K562 (cell line): ENCODE results near the gene NSMF. TPM values are rescaled to one million over a fixed set of nuclear protein-coding genes. Genes with fewer than 3 reads are reported as not detected.

Source experiments
- ARID1B ChIP-seq: fragments of 450-650 bp; IDR thresholded peaks from 2 replicates; pipeline ENCODE4 v1.6.1; 2016; ENCODE audit warnings: antibody characterized with exemption, mild to moderate bottlenecking, inconsistent platforms
- CEBPZ ChIP-seq: fragments of 150-350 bp; IDR thresholded peaks from 2 replicates; pipeline ENCODE4 v1.6.1; 2014; ENCODE audit warnings: low read depth, mild to moderate bottlenecking, low read length, borderline replicate concordance
- CTCF ChIP-seq, 3 experiments: IDR thresholded peaks in 2 of 3; conservative IDR thresholded peaks in 1 of 3; 2 replicates each; pipeline ENCODE4 v1.5.1; 2011 to 2012; ENCODE audit warnings: low read length in 3 of 3, mild to moderate bottlenecking in 3 of 3, control low read depth in 2 of 3, improper control_type of control experiment in 1 of 3, inconsistent platforms in 1 of 3, low read depth in 1 of 3, mixed read lengths in 1 of 3, moderate library complexity in 1 of 3; ENCODE audit not compliant: insufficient read depth in 2 of 3
- DIDO1 ChIP-seq: fragments of 450-650 bp; IDR thresholded peaks from 2 replicates; pipeline ENCODE4 v1.6.1; 2016; ENCODE audit warnings: low read depth, missing biosample characterization, missing genetic modification characterization
- FOXA1 ChIP-seq: fragments of 450-650 bp; IDR thresholded peaks from 2 replicates; pipeline ENCODE4 v1.6.1; 2016; ENCODE audit warnings: mild to moderate bottlenecking, borderline replicate concordance
- FOXM1 ChIP-seq, 2 experiments: fragments of 450-650 bp in 1 of 2; sonication (generic) in 1 of 2; formaldehyde crosslinking in 1 of 2; IDR thresholded peaks; 2 replicates each; pipeline versions ENCODE4 v1.6.1 to v1.9.0; 2017 to 2022; ENCODE audit warnings: low read depth in 2 of 2, mild to moderate bottlenecking in 2 of 2, missing genetic modification reagents in 1 of 2, moderate library complexity in 1 of 2
- HDAC1 ChIP-seq, 2 experiments: fragments of 450-650 bp; IDR thresholded peaks; 2 replicates each; pipeline ENCODE4 v1.6.1; 2016 to 2017; ENCODE audit warnings: inconsistent platforms in 1 of 2, mild to moderate bottlenecking in 1 of 2, moderate library complexity in 1 of 2
- JUND ChIP-seq, 2 experiments: IDR thresholded peaks; 2 replicates in 1 of 2; 3 replicates in 1 of 2; pipeline ENCODE4 v1.6.1; 2011; ENCODE audit warnings: borderline replicate concordance in 2 of 2, low read depth in 2 of 2, low read length in 2 of 2, improper control_type of control experiment in 1 of 2, missing biosample characterization in 1 of 2, missing genetic modification characterization in 1 of 2, missing genetic modification reagents in 1 of 2
- POU5F1 ChIP-seq: fragments of 150-350 bp; IDR thresholded peaks from 2 replicates; pipeline ENCODE4 v1.6.1; 2014; ENCODE audit warnings: borderline replicate concordance, low read length, low read depth, mild to moderate bottlenecking; ENCODE audit not compliant: partially characterized antibody
- RCOR1 ChIP-seq, 2 experiments: IDR thresholded peaks; 2 replicates each; pipeline ENCODE4 v1.6.1; 2012; ENCODE audit warnings: low read depth in 2 of 2, low read length in 2 of 2, borderline replicate concordance in 1 of 2, improper control_type of control experiment in 1 of 2
- SMARCA4 ChIP-seq: fragments of 450-650 bp; IDR thresholded peaks from 2 replicates; pipeline ENCODE4 v1.6.1; 2016
- SNIP1 ChIP-seq: fragments of 450-650 bp; IDR thresholded peaks from 2 replicates; pipeline ENCODE4 v1.7.1; 2017; ENCODE audit warnings: low read depth, mild to moderate bottlenecking
- TAF1 ChIP-seq: IDR thresholded peaks from 2 replicates; pipeline ENCODE4 v1.6.1; 2011; ENCODE audit warnings: mild to moderate bottlenecking, low read length, moderate library complexity; ENCODE audit not compliant: insufficient read depth, control insufficient read depth, severe bottlenecking; ENCODE audit errors: extremely low read depth
- TBL1XR1 ChIP-seq, 2 experiments: IDR thresholded peaks; 2 replicates each; pipeline ENCODE4 v1.6.1; 2012; ENCODE audit warnings: improper control_type of control experiment in 2 of 2, low read length in 2 of 2, mild to moderate bottlenecking in 1 of 2
- TEAD4 ChIP-seq, 2 experiments: sonication (generic) in 1 of 2; formaldehyde crosslinking in 1 of 2; IDR thresholded peaks; 2 replicates each; pipeline versions ENCODE4 v1.6.1 to v1.8.0; 2012 to 2022; ENCODE audit warnings: borderline replicate concordance in 1 of 2, inconsistent platforms in 1 of 2, low read length in 1 of 2, mild to moderate bottlenecking in 1 of 2, missing genetic modification reagents in 1 of 2
- TOE1 ChIP-seq, 2 experiments: fragments of 450-650 bp in 1 of 2; sonication (generic) in 1 of 2; formaldehyde crosslinking in 1 of 2; IDR thresholded peaks; 2 replicates each; pipeline versions ENCODE4 v1.7.1 to v1.8.0; 2016 to 2022; ENCODE audit warnings: borderline replicate concordance in 2 of 2, mild to moderate bottlenecking in 2 of 2, antibody characterized with exemption in 1 of 2, inconsistent platforms in 1 of 2, low read depth in 1 of 2, missing genetic modification reagents in 1 of 2, moderate library complexity in 1 of 2
- ZNF174 ChIP-seq: fragments of 250-450 bp; sonication (Bioruptor Pico); IDR thresholded peaks from 2 replicates; pipeline ENCODE4 v1.4.0; 2020; ENCODE audit warnings: mild to moderate bottlenecking
- ZNF175 ChIP-seq: fragments of 200-800 bp; sonication (Bioruptor generic); IDR thresholded peaks from 2 replicates; pipeline ENCODE4 v1.6.1; 2016; ENCODE audit warnings: low read depth, mild to moderate bottlenecking, missing genetic modification characterization, missing compliant biosample characterization
- ZNF282 ChIP-seq: sonication (generic); formaldehyde crosslinking; IDR thresholded peaks from 2 replicates; pipeline ENCODE4 v1.8.1; 2023; ENCODE audit warnings: missing genetic modification reagents
- polyA plus RNA-seq, 8 experiments: library from polyadenylated mRNA; depleted of rRNA in 4 of 8; stranded (reverse) in 5 of 8; unstranded in 3 of 8; fragments of >200 nt; fragmentation: Nextera tagmentation in 2 of 8; fragmentation: Illumina TruSeq in 1 of 8; extraction: Ambion mirVana in 2 of 8; extraction: Trizol in 1 of 8; gene quantifications; 2 replicates each; pipeline versions ENCODE4 v1.2.1 to v1.2.3, GENCODE V29; 2011 to 2014; ENCODE audit warnings: inconsistent platforms in 1 of 8, missing spikeins in 1 of 8
- total RNA-seq, 7 experiments: library from RNA; depleted of rRNA in 6 of 7; stranded (reverse); fragments of >200 nt in 6 of 7; fragmentation: Illumina TruSeq in 2 of 7; extraction: Trizol in 2 of 7; gene quantifications; 2 replicates each; pipeline versions ENCODE4 v1.2.1 to v1.2.3, GENCODE V29; 2011 to 2021; ENCODE audit warnings: low replicate concordance in 1 of 7

NSMF gene
- total and polyA plus RNA-seq, 9 of the 15 experiments (the other 6 are each of a cell fraction or from before 2014, with no cell fraction given) = 0.20 to 82.7 (median 29.3) TPM

- no peak for TF ChIP-seq TAF1
- TF ChIP-seq SMARCA4 = peak; percentile 58
- TF ChIP-seq RCOR1 (IDR thresholded peaks at IDR 0.05; ENCODE audit: borderline replicate concordance in 1 of 2, low read depth in 2 of 2, low read length in 2 of 2) = peak in 1 of 2 experiments; percentile 14; a peak in 1 of 4 replicates
- no peak for TF ChIP-seq SNIP1
- TF ChIP-seq TEAD4 (IDR thresholded peaks at IDR 0.05; ENCODE audit: low read length) = 0 out of 2 replicates have a peak, but pooled peaks have one; percentile 26
- TF ChIP-seq TEAD4 (CRISPR knock-in tag; IDR thresholded peaks at IDR 0.05; ENCODE audit: borderline replicate concordance) = no peak
- no peak for TF ChIP-seq DIDO1 (tag)
- TF ChIP-seq TOE1 (IDR thresholded peaks at IDR 0.05; ENCODE audit: borderline replicate concordance) = no peak
- TF ChIP-seq TOE1 (CRISPR knock-in tag; IDR thresholded peaks at IDR 0.05; ENCODE audit: borderline replicate concordance, low read depth) = no peak
- peak in 1 of 2 experiments; percentile 64; a peak in 2 of 4 replicates for TF ChIP-seq HDAC1 (IDR thresholded peaks at IDR 0.05)
- TF ChIP-seq POU5F1 = no peak
- TF ChIP-seq FOXM1 (IDR thresholded peaks at IDR 0.05; ENCODE audit: low read depth) = no peak
- TF ChIP-seq FOXM1 (CRISPR knock-in tag; IDR thresholded peaks at IDR 0.05; ENCODE audit: low read depth) = no peak
- TF ChIP-seq CEBPZ = no peak
- TF ChIP-seq ZNF282 (CRISPR knock-in tag) = no peak
- no peak for TF ChIP-seq ZNF175 (CRISPR knock-in tag)
- no peak for TF ChIP-seq TBL1XR1 (IDR thresholded peaks at IDR 0.05; ENCODE audit: low read length in 2 of 2)
- TF ChIP-seq FOXA1 = no peak
- TF ChIP-seq ZNF174 (CRISPR knock-in tag) = no peak
- peak; percentile 81 for TF ChIP-seq ARID1B
- no peak for TF ChIP-seq JUND (IDR thresholded peaks at IDR 0.05; ENCODE audit: borderline replicate concordance, low read depth, low read length)
- TF ChIP-seq JUND (tag; IDR thresholded peaks at IDR 0.05; ENCODE audit: borderline replicate concordance, low read depth, low read length) = no peak; the same call in 2 of the 3 replicates
- TF ChIP-seq CTCF (IDR thresholded peaks at IDR 0.05 in 2 of 3, conservative IDR thresholded peaks at IDR 0.05 in 1 of 3; ENCODE audit: insufficient read depth in 2 of 3, low read depth in 1 of 3, low read length in 3 of 3) = no peak
Measured at GRCh38 chr9:137491735-137492432, 32.8 kb upstream of the NSMF start (continued).
